Measurements from ENCODE around the gene POGZ. TPM values are rescaled to one million over a fixed set of nuclear protein-coding genes. Genes with fewer than 3 reads are reported as not detected.

POGZ gene
- total RNA-seq, 4 donors from 2014 or later = 44.1 to 90.9 (median 72.7) TPM

DNA sequence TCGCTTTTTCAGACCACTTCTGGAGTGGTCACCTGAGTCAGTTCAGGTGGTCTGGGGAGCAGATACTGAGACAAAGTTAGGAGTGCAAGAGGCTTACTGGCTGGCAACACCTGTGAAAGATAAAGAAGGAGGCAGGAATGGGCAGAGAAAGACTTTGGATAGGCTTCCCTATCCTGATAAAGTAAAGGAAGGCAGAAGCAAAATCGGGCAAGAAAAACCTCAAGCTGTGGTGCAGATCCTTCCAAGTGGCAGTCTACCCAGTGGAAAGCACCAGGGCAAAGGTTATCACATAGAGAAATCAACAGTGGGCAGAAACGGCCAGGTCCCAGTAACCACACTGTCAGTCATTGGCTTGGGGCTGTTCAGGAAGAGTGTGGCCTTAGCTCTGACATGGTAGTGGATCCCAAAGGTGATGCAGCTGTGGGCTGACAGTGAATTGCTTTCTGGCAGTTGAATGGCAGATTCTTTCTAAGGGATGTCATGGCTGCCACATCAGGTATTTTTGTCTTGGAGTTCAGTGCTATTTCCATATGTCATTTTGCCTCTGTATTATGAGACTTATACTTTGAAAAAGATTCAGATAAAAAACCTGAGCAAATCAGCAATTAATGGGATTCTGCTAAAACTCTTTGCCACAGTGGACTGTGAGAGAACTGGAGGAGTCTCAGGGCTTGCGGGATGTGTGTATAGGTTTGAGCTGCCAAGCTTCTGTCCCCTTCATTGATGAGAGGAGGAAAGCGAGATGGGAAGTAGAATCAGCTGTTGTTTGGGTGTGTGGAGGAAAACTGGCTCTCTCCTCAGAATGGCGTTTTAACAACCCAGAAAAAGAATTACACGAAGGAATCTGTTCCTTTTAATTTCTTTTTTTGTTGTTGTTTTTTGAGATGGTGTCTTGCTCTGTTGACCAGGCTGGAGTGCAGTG is 43.8 kb upstream of the POGZ start:
- WGBS, 2 donors (ENCODE audit: low coverage in 1 of 2) = 61 to 70% methylated on average over 3 to 7 of the region's 7 CpGs
- peaks cover 0 to 27% (median 5%) of the 10 kb centered on the region in 4 donors for H3K4me1 ChIP-seq
- no peak overlapping the region for H3K4me3 ChIP-seq
- no peaks in the 10 kb centered on the region for H3K27me3 ChIP-seq
- H3K27ac ChIP-seq = peak overlapping the region in 1 of 4 donors; percentile 68
- H3K36me3 ChIP-seq = no peaks in the 10 kb centered on the region
- no peaks in the 10 kb centered on the region for H3K9me3 ChIP-seq
- TF ChIP-seq POLR2AphosphoS5 (IDR thresholded peaks at IDR 0.05) (no peak), POLR2A (IDR thresholded peaks at IDR 0.05) (no peak), CTCF (IDR thresholded peaks at IDR 0.05) (no peak), EP300 (IDR thresholded peaks at IDR 0.05; ENCODE audit: low read depth) (no peak)
- intact Hi-C loops (cut with DNase I; ENCODE audit: low total_unique reads) = no loop called here
- in situ Hi-C loops (cut with MboI; ENCODE audit: low pct_ligation_motif_present in 1 of 4, low pct_unique_long_range_greater_than_20kb in 1 of 4, low sequenced_read_pairs in 3 of 4) = no loop called here
- no peak for DNase-seq

DNA sequence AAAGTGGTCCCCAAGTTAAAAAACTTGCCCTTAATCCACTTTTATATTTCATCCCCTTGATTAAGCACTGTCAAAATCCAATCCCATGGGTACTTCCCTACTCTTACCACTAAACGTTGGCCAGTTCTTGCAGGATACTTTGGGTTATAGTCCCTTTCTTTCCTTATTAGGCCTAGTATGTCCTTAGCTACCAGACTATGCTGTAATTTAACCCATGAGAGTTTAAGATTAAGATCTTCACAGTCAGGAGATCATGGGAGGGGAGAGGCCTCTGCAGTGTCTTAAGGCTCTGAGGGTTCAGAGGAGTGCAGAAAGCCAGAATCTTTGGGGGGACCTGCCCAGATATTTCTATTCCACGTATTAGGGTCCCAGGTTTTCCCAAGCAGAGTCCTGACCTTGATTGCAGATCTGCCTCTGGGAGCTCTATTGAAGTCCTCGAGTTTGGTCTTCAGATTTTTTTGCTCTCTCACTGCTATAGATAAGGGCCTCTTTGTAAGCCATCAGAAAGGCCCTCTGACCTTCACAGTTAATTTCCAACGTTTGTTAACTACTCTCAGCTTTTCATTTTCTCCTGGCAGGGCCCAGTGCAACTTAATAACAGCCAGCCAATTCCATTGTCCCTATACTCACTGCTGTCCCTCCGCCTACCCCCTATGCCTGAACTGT is 42.9 kb upstream of the POGZ start:
- Histone ChIP-seq H3K27ac (peak overlapping the region; percentile 1 to 68 (median 54)), H3K27me3 (no peaks in the 10 kb centered on the region), H3K9me3 (no peaks in the 10 kb centered on the region), H3K36me3 (no peaks in the 10 kb centered on the region), H3K4me3 (no peak overlapping the region), H3K4me1 (peaks cover 0 to 24% (median 5%) of the 10 kb centered on the region in 4 donors)
- TF ChIP-seq EP300 (IDR thresholded peaks at IDR 0.05; ENCODE audit: low read depth) (no peak), POLR2A (IDR thresholded peaks at IDR 0.05) (no peak), POLR2AphosphoS5 (IDR thresholded peaks at IDR 0.05) (no peak), CTCF (IDR thresholded peaks at IDR 0.05) (no peak)
- no peak for DNase-seq
- in situ Hi-C loops (cut with MboI; ENCODE audit: low pct_ligation_motif_present in 1 of 4, low pct_unique_long_range_greater_than_20kb in 1 of 4, low sequenced_read_pairs in 3 of 4) (no loop called here), intact Hi-C loops (cut with DNase I; ENCODE audit: low total_unique reads) (no loop called here)
- WGBS, 2 donors (ENCODE audit: low coverage in 1 of 2) = 55 to 58% methylated on average over 2 to 5 of the region's 5 CpGs

DNA sequence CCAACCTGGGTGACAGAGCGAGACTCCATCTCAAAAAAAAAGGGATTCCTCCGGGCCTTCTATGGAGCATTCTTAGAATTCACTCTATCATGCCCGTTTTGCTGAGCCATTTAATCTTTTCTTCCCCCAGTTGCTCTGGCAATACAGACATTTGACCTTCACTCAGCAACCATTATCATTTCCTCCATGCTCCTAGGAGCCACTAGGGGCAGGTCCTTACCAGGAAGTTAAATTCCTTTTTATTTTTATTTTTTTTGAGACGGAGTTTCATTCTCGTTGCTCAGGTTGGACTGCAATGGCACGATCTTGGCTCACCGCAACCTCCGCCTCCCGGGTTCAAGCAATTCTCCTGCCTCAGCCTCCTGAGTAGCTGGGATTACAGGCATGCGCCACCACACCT is 42.2 kb upstream of the POGZ start:
- H3K27ac ChIP-seq = peak overlapping the region; percentile 1 to 68 (median 54)
- in situ Hi-C loops (cut with MboI; ENCODE audit: low pct_ligation_motif_present in 1 of 4, low pct_unique_long_range_greater_than_20kb in 1 of 4, low sequenced_read_pairs in 3 of 4) (no loop called here), intact Hi-C loops (cut with DNase I; ENCODE audit: low total_unique reads) (no loop called here)
- no peak overlapping the region for H3K4me3 ChIP-seq
- WGBS, 2 donors (ENCODE audit: low coverage in 1 of 2) = 57 to 100% methylated on average over 2 to 10 of the region's 10 CpGs
- H3K36me3 ChIP-seq = no peaks in the 10 kb centered on the region
- H3K9me3 ChIP-seq = no peaks in the 10 kb centered on the region
- H3K27me3 ChIP-seq = no peaks in the 10 kb centered on the region
- DNase-seq = peak; percentile 18
- H3K4me1 ChIP-seq = peaks cover 0 to 24% (median 5%) of the 10 kb centered on the region in 4 donors
- TF ChIP-seq CTCF (IDR thresholded peaks at IDR 0.05) (peak in 4 of 5 experiments; percentile 35 to 72 (median 49)), POLR2AphosphoS5 (IDR thresholded peaks at IDR 0.05) (no peak), POLR2A (IDR thresholded peaks at IDR 0.05) (no peak)

DNA sequence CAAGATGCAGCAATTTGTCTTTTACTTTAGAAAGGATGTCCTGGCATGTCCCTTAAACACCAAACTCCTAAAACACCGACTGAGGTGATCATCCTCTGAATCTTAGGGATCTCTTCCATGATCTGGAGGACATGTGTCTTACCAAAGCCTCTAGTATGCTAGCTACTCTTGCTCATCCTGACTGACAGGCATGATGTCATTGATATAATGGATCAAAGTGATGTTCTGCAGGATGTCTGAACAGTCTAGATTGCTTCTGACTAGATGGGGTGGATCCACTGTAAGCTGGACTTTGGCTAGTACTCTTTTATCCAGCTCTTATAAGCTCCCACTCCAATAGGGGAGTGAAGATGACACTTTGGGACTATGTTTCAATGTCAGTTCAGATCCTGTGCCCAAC is 40.6 kb upstream of the POGZ start:
- in situ Hi-C loops (cut with MboI; ENCODE audit: low pct_ligation_motif_present in 1 of 4, low pct_unique_long_range_greater_than_20kb in 1 of 4, low sequenced_read_pairs in 3 of 4) = no loop called here

More for the DNA sequence above, 40.6 kb upstream of the POGZ start:
- WGBS, 2 donors (ENCODE audit: low coverage in 1 of 2) = 100% methylated on average over 1 of the region's 1 CpG; no CpG with 5 or more reads in 1 of the 2 donors
- Histone ChIP-seq H3K4me1 (peaks cover 0 to 27% (median 7%) of the 10 kb centered on the region in 4 donors), H3K27me3 (no peaks in the 10 kb centered on the region), H3K27ac (peak overlapping the region; percentile 30 to 68 (median 59)), H3K4me3 (no peak overlapping the region), H3K9me3 (no peaks in the 10 kb centered on the region), H3K36me3 (no peaks in the 10 kb centered on the region)
- TF ChIP-seq POLR2AphosphoS5 (IDR thresholded peaks at IDR 0.05) = peak in 2 of 3 donors; percentile 23 to 33
- no peak for TF ChIP-seq CTCF (IDR thresholded peaks at IDR 0.05)
- TF ChIP-seq POLR2A (IDR thresholded peaks at IDR 0.05) = no peak
- no peak for TF ChIP-seq EP300 (IDR thresholded peaks at IDR 0.05; ENCODE audit: low read depth)
- DNase-seq = no peak
- intact Hi-C loops (cut with DNase I; ENCODE audit: low total_unique reads) = no loop called here
